ENCODE data around the gene DISC1.
"Not testable (repeated sequence)": the region's sequence is repeated elsewhere in the genome, so short reads cannot be mapped to it uniquely, and the experiment has no call there.

DISC1 gene

GRCh38 chr1:231666937-231667608, 40.5 kb downstream of the DISC1 start:
- no peak for DNase-seq (ENCODE audit: low read depth in 1 of 2, low spot score in 1 of 2)

- DNase-seq (ENCODE audit: low read depth in 1 of 2, low spot score in 1 of 2), result no peak
Measured at GRCh38 chr1:231667896-231668506, 41.4 kb downstream of the DISC1 start.

DNA sequence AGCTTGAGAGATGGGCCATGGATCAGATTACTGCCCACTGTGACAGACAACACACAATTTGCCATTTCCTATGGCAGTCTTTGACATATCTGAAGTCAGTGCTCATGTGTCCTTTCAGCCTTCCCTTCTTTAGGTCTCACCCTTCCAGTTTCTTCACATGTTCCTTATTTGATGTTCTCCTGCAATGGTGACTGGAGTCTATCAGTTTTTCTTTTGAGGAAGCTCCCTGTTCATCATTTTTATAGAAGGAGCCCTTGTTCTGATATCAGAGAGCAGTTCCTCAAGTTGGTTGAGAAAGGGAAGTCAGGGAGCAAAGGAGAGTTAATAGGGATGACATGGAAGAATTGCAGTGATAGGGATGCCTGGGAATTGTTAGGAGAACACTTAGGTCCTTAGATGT, 42.2 kb downstream of the DISC1 start:
- no peak for DNase-seq (ENCODE audit: low read depth in 1 of 2, low spot score in 1 of 2)

DNA sequence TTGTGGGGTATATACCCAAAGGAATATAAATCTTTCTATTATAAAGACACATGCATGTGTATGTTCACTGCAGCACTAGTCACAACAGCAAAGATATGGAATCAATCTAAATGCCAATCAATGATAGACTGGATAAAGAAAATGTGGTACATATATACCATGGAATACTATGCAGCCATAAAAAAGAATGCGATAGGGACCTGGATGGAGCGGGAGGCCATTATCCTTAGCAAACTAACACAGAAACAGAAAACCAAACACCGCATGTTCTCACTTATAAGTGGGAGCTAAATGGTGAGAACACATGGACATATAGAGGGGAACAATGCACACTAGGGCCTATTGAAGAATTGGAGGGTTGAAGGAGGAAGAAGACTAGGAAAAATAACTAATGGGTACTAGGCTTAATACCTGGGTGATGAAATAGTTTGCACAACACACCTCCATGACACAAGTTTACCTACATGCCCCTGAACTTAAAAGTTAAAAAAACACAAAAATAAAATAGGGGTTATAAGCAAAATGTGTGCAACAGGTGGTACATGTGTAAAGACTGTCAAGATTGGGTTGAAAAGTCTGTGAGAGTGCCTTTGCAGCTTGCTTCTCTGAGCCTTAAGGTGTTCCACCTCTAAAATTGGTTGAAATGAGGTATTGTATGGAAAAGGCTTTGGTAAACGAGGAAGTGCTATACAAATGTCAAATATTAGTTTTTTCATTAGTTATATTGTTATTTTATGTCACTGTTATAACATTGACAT, 43.5 kb downstream of the DISC1 start:
- not testable (repeated sequence) for DNase-seq (ENCODE audit: low read depth in 1 of 2, low spot score in 1 of 2)

GRCh38 chr1:231670755-231671154, 44.2 kb downstream of the DISC1 start:
- no peak for DNase-seq (ENCODE audit: low read depth in 1 of 2, low spot score in 1 of 2)

- DNase-seq (ENCODE audit: low read depth in 1 of 2, low spot score in 1 of 2), result no peak
Measured at GRCh38 chr1:231674575-231674974, 48.0 kb downstream of the DISC1 start.

DNA sequence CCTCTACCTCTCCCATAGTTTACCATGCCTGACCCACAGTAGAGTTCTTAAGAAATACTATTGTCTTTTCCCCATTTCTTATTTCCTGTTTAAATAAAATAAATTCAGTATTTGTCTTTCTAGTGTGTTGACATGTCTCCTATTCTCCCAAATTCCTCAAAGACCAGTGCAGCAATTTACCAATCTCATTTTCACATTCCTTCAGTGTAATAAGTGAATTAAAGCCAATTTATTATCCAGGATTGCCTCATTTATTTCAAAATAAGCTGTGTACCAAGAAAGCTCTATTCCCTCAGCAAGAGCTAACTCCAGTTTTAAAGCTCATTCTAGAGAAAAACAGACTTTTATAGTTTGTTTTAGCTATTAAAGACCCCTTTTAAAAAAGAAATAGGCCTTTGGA, 49.9 kb downstream of the DISC1 start:
- DNase-seq (ENCODE audit: low read depth in 1 of 2, low spot score in 1 of 2), result no peak

- no peak for DNase-seq (ENCODE audit: low read depth in 1 of 2, low spot score in 1 of 2)
Measured at GRCh38 chr1:231677442-231677841, 50.9 kb downstream of the DISC1 start.

DNA sequence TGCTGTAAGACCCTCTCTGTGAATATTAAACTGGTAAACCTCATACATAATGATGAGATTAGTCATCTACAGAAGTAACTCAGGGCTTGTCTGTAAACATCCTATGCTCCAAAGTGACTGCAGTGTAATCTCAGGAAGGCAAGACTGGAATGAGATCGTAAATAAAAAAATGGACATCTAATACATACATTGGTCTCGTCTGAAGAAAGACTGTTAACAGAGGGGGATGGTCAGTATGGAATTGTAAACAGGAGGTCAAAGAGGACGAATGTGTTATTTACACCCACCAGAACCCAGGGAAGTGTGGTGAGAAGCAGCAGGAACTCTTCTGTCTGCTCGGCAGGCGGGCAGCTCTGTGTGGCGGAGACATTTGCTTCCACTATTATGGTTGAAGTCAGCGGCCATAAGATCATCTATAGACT, 51.4 kb downstream of the DISC1 start:
- no peak for DNase-seq (ENCODE audit: low read depth in 1 of 2, low spot score in 1 of 2)

DNA sequence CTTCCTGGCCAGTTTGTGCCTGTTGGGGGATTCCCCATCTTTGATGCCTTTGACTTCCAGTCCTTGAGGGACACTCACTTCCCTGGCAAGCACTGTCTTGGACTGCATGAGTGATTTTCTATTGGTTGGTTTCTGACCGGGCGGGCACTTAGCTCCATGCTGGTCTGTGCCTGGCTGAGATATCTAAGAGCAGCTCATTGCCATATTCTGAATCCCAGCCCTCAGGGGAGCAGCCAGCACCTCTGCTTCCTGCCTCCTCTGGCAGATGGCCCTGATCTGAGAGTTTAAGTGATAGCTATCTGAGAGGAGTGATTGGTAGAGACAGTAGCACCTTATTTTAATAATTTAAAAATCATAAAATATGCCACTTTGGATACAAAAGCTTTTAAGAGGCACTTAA, 52.5 kb downstream of the DISC1 start:
- no peak for DNase-seq (ENCODE audit: low read depth in 1 of 2, low spot score in 1 of 2)

- DNase-seq (ENCODE audit: low read depth in 1 of 2, low spot score in 1 of 2), result no peak
Measured at GRCh38 chr1:231681006-231681405, 54.4 kb downstream of the DISC1 start.

DNA sequence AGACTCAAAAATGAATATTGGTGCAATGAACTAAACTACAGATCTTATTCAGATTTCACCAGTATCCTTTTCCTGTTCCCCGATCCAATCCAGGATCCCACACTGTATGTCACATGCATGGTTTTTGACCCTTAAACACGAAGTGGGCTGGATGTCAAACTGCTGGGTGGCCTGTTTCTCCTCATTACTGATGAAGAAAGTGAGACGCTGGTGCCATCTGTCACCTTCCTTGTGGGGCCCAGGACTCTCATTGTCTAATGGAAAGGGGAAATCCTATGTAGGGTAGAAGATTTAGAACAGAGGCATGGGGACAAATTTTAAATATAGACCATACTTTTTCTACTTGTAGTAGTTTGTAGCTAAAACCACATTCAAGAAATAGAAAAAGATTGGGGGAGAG, 56.2 kb downstream of the DISC1 start:
- no peak for DNase-seq (ENCODE audit: low read depth in 1 of 2, low spot score in 1 of 2)

DNA sequence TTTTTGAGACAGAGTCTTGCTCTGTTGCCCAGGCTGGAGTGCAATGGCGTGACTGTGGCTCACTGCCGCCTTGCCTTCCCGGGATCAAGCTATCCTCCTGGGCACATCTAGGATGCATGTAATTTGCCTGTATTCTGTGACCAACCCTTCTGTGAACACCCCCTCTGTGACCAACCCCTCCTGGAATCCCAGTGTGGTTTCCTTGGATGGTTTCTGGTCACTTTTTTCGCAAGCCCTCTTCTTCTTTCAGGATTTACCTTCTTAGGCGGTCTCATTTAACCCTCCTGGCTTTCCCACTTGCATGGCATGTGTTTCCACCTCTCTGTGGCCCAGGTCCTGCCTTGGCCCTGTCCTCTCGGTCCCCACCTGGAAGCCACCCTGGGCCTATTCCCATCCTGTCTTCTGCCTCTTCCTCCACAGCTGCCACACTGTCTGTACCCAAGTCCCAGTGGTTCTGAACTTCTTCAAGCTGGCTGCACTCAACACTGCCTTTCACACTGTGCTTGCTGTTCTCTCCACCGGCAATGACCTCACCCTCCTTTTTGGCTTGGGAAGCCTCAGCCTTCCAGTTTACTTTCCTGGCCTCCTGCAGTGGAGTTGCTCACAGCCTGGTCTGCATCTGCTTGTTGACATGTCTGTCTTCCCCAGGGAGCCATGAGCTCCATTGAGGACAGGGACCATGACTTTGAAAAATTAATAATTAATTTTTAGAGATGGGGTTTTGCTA, 57.0 kb downstream of the DISC1 start:
- DNase-seq (ENCODE audit: low read depth in 1 of 2, low spot score in 1 of 2), result no peak

DNA sequence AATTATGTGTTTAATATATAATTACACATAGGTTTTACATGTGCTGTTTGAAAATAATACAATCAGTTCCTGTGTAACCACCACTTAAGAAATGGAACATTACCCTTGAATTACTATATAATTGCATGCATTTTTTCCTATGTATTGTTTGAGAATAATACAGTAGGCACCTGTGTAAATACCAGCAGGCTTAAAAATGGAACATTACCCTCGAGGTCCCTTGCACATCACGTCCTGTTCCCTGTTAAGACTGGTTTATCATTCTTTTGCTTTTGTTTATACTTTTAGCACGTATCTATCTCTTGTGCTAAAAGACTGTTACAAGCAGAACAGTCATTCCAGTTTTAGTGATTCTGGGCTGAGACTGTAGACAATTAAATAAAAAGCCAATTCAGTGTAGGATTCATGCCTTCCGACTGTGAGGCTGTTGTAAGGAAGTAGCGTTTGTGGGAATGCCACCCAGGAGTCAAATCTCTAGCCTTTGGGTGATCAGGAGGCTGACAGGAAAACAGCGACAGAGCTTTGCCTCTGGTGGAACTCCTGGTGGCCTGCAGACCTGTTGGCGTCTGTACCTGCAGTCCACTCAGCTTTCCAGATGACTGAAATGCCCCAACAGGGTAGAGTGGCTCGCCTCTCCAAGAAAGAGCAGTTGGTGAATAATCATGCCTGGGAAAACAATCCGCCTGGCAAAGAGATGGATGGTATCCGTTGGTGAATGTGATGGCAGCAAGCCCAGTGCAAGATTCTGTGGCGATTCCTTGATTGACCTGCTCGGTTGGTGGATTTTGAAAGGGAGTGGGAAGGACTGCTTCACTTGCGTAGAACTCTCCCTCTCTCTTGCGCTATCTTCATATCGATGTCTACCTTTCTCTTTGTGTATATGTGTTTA, 58.0 kb downstream of the DISC1 start:
- DNase-seq (ENCODE audit: low read depth in 1 of 2, low spot score in 1 of 2), result no peak

GRCh38 chr1:231686384-231686783, 59.8 kb downstream of the DISC1 start:
- DNase-seq (ENCODE audit: low read depth in 1 of 2, low spot score in 1 of 2), result no peak

GRCh38 chr1:231688989-231689388, 62.4 kb downstream of the DISC1 start:
- DNase-seq (ENCODE audit: low read depth in 1 of 2, low spot score in 1 of 2), result no peak

- no peak for DNase-seq (ENCODE audit: low read depth in 1 of 2, low spot score in 1 of 2)
Measured at GRCh38 chr1:231690059-231690458, 63.5 kb downstream of the DISC1 start.

DNA sequence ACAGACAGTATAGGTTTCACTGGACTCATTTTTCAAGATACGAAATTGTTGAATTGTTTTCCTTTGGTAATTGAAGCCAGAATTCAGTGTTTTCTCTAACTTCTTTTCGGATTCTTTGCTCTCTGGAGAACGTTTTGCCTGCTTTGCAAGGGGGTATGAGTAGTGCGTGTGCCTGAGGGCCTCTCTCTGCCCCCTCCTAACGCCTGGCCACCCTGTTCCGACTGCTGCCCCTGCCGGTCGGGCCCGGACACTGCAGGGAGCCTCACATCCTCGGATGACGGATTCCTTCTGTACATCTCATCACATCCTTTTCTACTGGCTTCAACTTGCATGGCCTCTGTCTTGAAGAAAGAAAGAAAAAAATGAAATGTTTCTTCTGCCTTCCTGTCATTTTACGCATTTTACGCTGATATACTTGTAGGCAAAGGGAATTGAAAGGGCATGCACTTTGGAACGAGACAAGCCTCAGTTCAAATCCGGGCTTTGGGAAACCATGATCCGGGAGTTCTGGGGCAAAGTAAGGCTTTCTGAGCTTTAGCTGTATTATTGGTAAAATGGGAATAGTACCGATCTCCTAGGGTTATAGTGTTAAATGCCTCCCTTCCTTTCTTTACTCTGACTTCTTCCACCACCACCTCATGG, 65.1 kb downstream of the DISC1 start:
- no peak for DNase-seq (ENCODE audit: low read depth in 1 of 2, low spot score in 1 of 2)

DNA sequence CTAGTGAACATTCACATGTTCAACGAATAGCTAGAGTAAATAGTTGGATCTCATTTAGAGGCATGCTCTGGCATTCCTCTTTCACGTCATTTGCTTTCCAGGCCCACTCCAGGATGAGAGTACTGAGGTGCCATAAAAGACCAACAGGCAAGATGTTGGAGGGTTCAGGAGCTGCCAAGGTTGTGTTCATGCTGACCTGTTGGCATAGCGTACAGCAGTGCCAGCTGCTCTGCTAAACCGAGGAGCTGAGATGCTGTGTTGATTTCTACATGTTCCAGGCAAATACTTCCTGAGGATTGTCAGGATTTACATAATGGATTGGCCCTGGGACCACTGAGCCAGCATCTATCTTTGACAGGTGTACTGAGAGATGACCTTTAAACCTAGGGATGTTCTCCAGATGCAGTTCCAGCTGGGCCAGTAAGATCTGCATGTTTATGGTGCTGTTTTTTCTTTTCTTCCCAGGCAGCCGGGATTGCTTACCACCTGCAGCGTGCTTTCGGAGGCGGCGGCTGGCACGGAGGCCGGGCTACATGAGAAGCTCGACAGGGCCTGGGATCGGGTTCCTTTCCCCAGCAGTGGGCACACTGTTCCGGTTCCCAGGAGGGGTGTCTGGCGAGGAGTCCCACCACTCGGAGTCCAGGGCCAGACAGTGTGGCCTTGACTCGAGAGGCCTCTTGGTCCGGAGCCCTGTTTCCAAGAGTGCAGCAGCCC, 66.9 kb downstream of the DISC1 start:
- no peak for DNase-seq (ENCODE audit: low read depth in 1 of 2, low spot score in 1 of 2)

DNA sequence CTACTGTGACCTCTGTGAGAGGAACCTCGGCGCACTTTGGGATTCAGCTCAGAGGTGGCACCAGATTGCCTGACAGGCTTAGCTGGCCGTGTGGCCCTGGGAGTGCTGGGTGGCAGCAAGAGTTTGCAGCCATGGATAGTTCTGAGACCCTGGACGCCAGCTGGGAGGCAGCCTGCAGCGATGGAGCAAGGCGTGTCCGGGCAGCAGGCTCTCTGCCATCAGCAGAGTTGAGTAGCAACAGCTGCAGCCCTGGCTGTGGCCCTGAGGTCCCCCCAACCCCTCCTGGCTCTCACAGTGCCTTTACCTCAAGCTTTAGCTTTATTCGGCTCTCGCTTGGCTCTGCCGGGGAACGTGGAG, 67.5 kb downstream of the DISC1 start:
- DNase-seq (ENCODE audit: low read depth in 1 of 2, low spot score in 1 of 2), result no peak

All from activated T-helper 1 cell treated with anti-CD3 and anti-CD28 coated beads, Interleukin-2, amount 50 U/mL, for 16 hours (primary cell).